Activated CD8-positive, alpha-beta memory T cell treated with anti-CD3 and anti-CD28 coated beads for 1 hour (primary cell): Measurements from ENCODE around the gene PSG1.
"Not testable (repeated sequence)": the region's sequence is repeated elsewhere in the genome, so short reads cannot be mapped to it uniquely, and the experiment has no call there.

Source experiments
- DNase-seq, 2 donors: peaks; one replicate each; pipeline ENCODE4 v3.0.0-alpha.2; 2020; ENCODE audit warnings: low read depth in 1 of 2; ENCODE audit errors: extremely low read depth in 1 of 2

The PSG1 gene

DNA sequence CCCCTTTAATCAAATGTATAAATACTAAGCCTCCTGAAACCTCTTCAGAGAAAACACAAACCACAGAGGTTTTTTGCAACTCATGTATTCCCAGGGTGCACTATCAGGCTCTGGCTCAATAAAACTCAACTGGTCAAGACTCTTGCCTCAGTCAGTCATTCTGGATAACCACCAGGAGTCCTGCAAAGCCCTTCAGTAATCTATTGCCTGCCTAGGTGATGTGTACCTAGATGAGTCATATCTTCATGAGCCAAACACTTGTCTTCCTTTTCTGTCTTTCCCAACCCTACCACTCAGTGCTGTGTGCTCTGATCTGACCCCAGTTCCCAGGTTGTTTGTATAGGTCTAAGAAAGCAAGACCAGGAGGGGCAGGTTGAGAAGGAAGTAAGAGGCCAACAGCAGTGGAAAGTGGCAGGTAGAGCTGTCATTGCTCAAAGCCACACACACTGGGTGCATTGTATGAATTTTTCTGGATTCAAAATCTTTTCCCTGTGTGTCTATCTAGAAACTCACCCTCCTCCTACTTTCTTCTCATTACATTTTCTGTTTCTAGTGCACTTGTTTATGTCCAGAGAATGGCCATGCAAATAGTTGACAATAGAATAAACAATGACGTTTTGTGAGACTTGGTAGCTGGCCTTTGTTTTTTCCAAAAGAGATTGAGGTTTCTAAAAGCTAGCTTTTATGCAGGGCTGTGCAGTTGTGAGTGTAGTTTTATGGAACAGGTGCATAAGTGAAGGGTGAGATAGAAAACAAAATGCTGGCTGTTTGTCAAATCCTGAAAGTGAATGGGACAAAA lies 48.1 kb downstream of the PSG1 start:
- DNase-seq = no peak

GRCh38 chr19:42821306-42821977 lies 58.1 kb downstream of the PSG1 start:
- not testable (repeated sequence) for DNase-seq

DNA sequence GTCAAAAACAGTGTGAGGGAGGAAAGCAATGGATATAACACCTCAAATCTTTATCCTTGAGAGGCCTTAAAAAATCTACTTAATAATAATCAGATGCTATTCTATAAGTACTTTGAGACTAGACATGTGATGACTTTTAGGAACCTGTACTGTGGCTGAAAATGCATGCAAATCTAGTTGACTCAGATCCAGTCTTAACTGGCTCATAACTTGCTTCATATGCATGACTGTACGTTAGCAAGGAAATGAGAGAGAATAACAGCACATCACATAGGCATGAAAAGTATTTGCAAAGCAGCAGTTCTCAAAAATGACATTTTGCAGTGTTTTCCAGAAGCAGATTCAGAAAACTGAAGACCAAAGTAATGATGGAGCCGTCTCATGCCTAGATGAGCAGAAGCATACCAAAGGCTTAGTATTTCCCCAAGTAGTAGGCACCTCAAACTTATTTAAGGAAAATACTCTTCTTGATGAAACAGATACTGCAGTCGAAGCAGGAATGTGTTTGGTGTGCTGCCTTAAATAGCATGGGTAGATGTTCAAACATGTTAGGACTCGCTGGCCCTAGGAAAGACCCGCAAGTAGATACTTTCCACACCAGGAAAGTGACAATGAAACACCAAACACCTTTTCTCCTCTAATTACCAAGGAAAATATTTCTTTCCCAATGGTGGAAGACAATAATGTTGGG lies 59.4 kb downstream of the PSG1 start:
- DNase-seq = not testable (repeated sequence)

DNA sequence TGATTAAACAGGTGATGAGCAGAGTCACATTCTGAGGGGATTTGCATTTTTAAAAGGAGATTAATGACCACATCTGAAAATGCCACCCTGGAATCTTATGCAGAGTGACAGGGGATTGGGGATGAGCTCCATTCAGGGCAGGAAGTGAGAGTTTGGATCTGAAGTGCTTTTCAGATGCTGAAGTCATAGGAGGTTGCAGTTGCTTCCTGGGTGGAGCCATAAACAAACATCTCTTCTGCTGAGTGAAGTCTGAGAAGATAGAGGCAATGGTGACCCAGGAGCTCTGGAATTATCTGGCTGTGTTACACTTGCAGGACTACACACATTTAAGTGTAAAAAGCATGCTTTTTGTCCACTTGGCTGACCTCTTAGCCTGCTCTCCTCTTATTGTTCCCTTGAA lies 62.6 kb downstream of the PSG1 start:
- DNase-seq = no peak
